Measurements from ENCODE around the gene CENPA.
"Not testable (repeated sequence)": the region's sequence is repeated elsewhere in the genome, so short reads cannot be mapped to it uniquely, and the experiment has no call there.

CENPA gene

GRCh38 chr2:26795135-26795534 lies 9.3 kb downstream of the CENPA start:
- not testable (repeated sequence) for DNase-seq

- no peak for DNase-seq
Observed at GRCh38 chr2:26801328-26801727, 15.5 kb downstream of the CENPA start.

- DNase-seq: no peak
Observed at GRCh38 chr2:26801796-26802195, 15.9 kb downstream of the CENPA start.

GRCh38 chr2:26805241-26805676 lies 19.4 kb downstream of the CENPA start:
- peak; percentile 45 for DNase-seq

- DNase-seq: peak; percentile 33
Observed at GRCh38 chr2:26807788-26808460, 22.1 kb downstream of the CENPA start.

GRCh38 chr2:26809211-26809610 lies 23.4 kb downstream of the CENPA start:
- DNase-seq: no peak

GRCh38 chr2:26809876-26810577 lies 24.2 kb downstream of the CENPA start:
- no peak for DNase-seq

GRCh38 chr2:26811261-26811660 lies 25.4 kb downstream of the CENPA start:
- DNase-seq: no peak

GRCh38 chr2:26811791-26812694 lies 26.2 kb downstream of the CENPA start:
- DNase-seq: no peak

GRCh38 chr2:26812731-26813130 lies 26.9 kb downstream of the CENPA start:
- no peak for DNase-seq

- DNase-seq: not testable (repeated sequence)
Observed at GRCh38 chr2:26814072-26814765, 28.4 kb downstream of the CENPA start.

- DNase-seq: no peak
Observed at GRCh38 chr2:26816893-26817292, 31.0 kb downstream of the CENPA start.

GRCh38 chr2:26818255-26818654 lies 32.4 kb downstream of the CENPA start:
- DNase-seq: no peak

- no peak for DNase-seq
Observed at GRCh38 chr2:26818972-26819371, 33.1 kb downstream of the CENPA start.

- DNase-seq: no peak
Observed at GRCh38 chr2:26820932-26821331, 35.1 kb downstream of the CENPA start.

- no peak for DNase-seq
Observed at GRCh38 chr2:26822877-26823276, 37.0 kb downstream of the CENPA start.

- DNase-seq: peak; percentile 7
Observed at GRCh38 chr2:26838121-26838906, 52.5 kb downstream of the CENPA start.

- no peak for DNase-seq
Observed at GRCh38 chr2:26840937-26841610, 55.2 kb downstream of the CENPA start.

GRCh38 chr2:26843041-26843440 lies 57.2 kb downstream of the CENPA start:
- DNase-seq: no peak
